NCI-H2196 (cell line): Measurements from ENCODE around the gene AADAT.
"Not testable (repeated sequence)": the region's sequence is repeated elsewhere in the genome, so short reads cannot be mapped to it uniquely, and the experiment has no call there.

Source experiments
- DNase-seq: peaks from one replicate; lab custom pipeline; 2025; ENCODE audit not compliant: unreplicated experiment; lab: John Stamatoyannopoulos, UW

Gene AADAT

DNA sequence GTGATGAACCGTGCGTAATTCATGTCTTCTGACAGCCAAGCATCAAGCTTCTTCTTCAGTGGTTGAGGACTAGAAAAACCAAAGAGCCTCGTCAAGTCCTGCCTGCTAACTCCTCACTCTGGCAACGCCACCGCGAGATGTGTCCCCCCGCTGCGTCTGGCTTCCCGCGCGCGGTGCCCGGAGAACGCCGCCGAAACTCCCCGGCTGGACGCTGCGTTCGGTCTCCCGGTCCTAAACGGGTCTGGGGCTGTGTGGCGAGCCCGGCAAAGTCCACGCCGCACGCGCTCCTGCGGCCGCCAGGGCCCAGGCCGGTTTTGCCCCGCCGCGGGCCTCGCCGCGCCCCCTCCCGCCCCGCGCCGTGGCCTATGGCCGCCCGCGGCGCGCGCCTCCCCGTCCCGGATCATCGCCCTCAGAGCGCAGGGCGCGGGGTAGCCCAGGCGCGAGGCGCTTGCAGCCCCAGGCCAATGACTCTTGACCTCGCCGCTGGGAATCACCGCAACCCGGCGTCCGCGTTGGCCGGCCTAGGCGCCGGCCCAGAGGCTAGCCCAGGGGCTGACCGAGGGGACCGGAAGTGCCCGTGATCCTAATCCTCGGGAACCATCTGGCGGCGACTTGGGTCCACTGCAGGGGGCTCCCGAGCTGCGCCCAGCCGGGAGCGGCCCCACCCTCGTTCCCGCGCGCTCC, at the start of gene AADAT:
TSS of gene AADAT (minus strand) at position 289 of the 684 bp plus-strand sequence. CDS start at position 23, 266 bp downstream.
- peak; percentile 63 for DNase-seq

DNA sequence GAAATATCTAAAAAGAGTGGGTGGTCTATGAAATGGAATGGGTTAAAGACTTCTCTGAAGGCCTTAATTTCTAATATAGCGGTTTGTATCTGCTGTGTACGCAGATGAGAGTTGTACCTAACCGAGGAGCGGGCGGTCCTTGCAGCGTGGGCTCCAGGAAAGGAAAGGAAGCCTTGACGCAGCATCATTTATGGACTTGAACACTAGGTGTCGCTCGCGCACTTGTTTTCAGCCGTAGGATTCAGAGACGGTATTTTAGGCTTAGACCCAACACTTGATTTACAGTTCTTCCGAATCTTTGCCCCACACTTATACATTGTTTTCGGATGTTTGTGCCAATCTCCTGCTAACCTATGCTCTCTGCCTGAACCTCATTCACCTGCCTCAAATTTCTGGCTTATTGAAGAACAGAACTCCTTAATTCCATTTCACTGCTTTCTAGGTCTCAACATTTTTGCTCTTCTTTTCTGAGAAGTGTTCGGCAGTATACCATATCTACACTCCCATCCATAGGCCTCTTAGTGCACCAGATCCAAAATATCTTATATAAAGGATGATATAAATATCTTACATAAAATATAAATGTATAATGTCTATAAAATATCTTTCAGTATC, 48.9 kb upstream of the AADAT start:
- peak; percentile 39 for DNase-seq

DNA sequence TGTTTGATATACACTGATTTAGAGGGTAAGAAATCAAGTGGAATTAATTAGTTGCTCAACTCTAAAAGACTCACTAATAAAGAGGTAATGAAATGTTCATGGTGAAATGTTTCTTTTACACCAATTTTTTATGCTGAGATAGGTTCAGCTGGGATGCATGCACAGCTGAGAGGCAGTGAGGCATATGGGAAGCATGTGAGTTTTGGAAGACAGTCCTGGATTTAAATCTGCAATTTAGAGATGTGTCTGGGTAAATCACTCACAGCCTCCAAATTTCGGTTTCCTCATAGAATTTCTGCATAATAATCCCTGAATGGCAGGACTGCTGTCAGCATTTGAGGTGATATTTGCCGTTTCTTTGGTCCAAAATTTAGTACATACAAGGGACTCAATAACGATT, 48.2 kb upstream of the AADAT start:
- no peak for DNase-seq

DNA sequence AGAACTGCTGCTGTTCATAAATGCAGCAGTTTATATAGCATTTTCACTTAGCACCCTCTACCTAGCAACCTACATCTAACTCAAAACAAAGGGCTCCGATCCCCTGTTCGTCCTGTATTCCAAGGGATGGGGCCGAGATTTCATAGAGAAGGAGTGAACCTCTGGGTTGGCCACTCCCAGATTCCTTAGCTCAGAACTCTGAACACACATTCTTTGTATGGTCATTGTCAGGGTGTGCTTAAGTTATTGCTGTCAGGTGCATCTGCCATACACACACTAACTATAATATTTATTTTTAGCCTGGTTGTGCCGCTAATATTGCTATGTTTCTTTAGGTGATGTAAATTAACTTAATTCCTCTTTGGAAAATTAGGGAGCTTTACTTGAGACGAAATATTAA, 47.7 kb upstream of the AADAT start:
- no peak for DNase-seq

DNA sequence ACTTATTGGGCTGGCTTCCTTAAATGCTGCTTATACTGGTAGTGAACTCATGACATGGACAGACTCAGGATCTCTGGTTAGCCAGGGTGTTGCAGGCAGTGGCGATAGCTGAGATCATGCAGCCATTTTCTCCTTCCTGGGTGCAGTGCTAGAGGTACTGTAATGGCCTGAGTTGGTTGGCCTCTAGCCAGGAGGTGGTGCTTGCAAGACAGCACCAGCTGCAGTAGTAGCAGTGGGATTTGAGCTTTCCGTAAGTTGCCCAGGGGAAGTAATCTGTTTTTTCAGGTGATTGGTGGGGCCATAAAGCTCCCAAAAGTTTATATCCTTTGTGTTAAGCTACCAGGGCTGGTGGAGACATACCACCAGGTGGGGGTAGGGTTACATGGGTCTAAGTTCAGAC, 45.1 kb upstream of the AADAT start:
- no peak for DNase-seq

DNA sequence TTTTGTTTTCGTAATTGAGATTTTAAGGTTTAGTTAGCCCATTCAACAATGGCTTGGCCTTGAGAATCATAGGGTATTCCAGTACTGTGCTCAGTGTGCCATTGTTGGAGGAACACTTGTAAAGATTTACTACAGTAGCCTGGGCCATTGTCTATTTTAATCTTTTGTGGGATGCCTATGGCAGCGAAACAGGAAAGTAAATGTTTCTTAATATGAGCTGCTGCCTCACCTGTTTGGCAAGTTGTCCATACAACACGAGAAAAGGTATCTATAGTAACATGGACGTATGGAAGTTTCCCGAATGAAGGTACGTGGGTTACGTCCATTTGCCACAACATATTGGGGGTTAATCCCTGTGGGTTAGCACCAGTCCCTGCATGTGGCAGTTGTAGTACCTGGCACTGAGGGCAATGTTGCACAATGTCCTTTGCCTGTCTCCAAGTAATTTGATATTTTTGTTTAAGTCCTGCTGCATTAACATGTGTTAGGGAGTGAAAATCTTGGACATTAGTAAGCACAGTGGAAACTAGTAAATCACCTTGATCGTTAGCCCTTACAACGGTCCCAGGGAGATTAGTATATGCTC, 38.6 kb upstream of the AADAT start:
- no peak for DNase-seq

DNA sequence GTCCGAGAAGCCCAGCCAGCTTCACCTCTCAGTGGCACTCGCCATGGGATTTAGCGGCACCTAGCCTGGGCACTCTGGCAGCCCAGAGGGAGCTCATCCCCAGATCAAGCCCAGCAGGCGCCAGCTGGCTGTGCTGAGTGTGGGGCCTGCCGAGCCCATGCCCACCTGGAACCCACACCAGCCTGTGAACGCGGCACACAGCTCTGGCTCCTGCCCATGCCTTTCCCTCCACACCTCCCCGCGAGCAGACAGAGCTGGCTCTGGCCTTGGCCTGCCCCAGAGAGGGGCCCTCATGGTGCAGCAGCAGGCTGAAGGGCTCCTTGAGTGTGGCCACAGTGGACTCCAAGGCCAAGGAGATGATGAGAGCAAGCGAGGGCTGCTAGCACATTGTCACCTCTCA, 38.0 kb upstream of the AADAT start:
- no peak for DNase-seq

DNA sequence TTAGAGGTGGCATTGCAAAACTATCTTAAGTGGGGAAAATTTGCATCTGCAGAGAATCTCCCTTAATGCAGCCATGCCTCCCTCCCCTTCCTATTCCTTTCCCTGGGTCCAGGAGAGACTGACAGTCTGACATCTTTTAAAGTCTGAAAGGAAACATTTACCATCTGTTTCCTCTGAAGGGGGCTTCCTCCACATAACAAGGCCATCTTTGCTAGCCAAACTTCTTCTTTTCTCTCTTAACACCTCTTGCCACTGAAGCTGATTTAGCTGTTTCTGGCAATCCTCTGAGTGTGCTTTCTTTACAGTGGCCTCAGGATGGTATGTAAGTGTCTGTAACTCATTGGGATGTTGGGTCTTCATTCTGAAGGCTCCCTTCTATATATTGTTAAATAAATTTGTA, 34.6 kb upstream of the AADAT start:
- no peak for DNase-seq

DNA sequence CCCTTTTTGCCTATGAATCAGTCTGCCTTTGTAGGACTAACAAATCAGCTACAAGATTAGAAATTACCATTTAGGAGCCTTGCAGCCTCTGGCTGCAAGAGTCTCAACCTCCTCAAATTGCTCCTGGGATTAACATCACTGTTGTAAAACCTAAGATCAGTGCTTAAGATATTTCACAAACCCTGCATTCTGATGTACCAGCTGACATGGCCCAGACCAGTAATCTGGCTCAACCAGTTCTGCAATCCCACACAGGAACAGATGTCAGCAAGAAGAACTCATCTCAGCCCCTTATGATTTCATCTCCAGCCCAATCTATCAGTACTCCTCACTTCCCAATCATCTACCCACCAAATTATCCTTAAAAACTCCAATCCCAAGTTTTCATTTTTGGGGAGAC, 32.5 kb upstream of the AADAT start:
- no peak for DNase-seq

DNA sequence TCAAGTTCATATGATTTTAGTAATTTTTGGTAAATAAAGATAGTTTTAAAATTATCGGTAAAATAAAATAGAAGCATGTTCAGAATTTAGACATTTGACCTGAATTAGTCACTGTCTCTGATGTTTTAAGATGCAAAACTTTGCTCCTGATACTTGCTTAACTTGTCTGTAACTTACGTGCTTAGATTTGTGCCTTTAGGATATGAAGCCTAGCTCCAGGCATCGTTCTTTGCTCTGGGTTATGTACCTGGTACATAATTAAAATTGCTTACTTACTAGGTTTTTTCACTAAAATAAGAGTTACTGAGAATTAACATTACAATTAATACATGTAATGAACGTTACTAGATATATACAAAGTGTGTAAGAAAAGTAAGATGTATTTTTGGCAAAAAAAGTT, 24.9 kb upstream of the AADAT start:
- no peak for DNase-seq

DNA sequence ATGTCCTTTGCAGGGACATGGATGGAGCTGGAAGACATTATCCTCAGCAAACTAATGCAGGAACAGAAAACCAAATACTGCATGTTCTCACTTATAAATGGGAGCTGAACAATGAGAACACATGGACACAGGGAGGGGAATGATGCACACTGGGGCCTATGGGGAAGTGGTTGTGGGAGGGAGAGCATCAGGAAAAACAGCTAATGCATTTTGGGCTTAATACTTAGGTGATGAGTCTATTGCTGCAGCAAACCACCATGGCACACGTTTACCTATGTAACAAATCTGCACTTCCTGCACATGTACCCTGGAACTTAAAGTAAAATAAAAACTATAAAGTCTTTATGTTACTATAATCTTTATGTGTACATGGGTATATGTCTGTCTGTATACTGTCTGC, 24.4 kb upstream of the AADAT start:
- DNase-seq = not testable (repeated sequence)

DNA sequence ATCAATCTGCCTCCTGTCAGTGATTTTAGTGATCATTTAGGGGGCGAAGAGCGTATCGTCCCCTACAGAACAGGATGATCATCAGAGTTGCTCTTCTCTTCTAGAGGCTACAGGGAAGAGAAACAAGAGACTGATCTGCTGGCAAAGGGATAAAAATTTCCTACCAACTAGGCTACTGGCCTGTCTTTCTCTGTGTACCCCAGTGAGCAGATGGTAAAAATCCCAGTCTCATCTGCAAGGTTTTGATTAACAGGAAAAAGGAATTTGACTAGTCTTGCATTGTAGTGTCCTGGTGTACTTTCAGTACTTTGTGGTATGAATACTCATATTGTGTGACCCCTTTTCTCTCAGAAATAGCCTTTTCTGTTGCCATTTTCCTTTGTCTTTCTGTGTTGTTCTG, 21.8 kb upstream of the AADAT start:
- no peak for DNase-seq

DNA sequence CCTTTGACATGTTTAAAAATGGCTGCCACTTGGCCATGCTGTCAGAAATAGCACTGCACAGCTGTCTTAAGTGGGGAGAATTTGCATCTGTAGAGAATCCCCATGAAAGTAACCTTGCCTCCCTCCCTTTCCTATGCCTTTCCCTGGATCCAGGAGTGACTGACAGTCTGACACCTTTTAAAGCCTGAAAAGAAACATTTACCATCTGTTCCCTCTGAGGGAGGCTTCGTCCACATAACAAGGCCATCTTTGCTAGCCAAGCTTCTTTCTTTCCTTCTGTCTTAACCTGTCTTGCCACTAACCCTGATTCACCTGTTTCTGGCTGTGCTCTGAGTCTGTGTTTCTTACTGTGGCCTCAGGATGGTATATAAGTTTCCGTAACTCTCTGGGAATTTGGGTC, 21.3 kb upstream of the AADAT start:
- DNase-seq = no peak

DNA sequence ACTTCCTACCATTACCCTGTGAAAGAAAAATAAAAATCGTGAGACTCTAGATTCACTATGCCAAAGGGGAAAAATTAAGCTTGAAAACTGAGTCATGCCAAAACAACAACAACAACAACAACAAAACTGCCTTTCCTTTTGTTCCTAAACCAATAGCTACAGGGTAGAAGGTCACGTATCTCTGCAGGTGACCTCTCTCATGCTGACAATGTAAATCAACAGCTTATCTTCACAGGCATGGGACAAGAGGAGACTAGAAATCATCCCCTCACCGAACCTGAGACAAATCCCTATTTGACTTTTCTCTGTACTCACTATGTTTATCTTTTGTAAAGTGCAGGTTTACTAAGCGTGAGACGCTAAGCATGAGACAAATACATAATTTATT, 20.5 kb upstream of the AADAT start:
- no peak for DNase-seq

DNA sequence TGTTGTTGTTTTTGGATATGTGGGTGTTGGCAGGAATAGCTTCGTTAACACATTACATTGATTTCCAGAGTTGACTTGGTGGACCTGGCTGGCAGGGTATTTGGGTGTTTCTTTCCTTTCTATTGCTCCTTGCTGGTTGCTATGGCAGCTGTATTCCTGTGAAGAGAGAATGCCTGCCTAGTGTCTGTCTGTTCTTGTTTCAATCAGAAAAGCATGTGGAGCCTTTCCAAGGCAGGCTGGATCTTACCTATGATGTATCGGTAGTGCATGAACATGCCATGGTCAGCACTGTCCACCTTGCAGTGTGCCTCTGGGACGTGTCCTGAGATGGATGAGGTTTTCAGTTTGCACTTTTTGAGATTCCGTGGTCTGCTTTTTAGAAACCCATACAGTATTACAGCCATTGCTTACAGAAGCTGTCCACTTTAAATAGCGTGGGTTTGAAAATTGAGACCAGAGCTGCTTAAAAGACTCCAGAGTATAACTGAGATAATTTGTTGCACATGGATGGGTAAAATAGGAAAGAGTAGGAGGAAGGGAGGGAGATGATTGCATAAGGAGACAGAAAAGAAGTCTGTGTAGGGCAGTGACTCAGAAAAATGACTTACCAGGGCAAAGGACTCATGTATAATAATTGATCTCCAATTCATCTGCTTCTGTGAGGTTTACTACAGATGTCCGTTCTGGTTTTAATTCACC, 20.0 kb upstream of the AADAT start:
- DNase-seq = no peak

DNA sequence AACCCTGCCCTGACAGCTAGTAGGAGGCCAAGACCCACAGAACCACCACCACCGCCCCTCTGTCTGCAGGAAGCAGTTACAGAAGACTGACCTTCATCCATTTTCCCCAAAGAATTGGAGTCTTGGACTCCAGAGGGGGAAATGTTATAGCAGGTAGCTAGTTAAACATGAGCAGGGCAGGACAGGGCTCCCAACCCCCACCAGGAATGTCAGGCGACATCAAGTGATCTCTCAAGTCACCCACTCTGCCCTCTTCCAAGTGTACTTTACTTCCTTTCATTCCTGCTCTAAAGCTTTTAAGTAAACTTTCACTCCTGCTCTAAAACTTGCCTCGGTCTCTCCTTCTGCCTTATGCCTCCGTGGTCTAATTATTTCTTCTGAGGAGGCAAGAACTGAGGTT, 17.1 kb upstream of the AADAT start:
- no peak for DNase-seq

DNA sequence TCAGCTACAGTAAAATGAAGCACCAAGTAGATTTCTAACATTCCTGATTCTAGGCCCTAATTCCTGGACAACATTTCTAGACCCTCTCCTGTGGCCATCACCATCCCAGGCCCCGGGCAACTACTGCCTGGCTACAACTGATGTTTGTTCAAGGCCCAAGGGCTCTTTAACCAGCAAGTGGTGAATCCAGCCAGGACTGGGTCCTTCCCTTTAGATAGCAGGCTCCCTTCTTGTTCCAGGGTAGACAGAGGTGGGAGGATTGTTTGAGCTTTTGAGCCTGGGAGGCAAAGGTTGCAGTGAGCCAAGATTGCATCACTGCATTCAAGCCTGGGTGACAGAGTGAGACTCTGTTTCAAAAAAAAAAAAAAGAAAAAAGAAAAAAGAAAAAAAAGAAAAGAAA, 12.7 kb upstream of the AADAT start:
- no peak for DNase-seq

DNA sequence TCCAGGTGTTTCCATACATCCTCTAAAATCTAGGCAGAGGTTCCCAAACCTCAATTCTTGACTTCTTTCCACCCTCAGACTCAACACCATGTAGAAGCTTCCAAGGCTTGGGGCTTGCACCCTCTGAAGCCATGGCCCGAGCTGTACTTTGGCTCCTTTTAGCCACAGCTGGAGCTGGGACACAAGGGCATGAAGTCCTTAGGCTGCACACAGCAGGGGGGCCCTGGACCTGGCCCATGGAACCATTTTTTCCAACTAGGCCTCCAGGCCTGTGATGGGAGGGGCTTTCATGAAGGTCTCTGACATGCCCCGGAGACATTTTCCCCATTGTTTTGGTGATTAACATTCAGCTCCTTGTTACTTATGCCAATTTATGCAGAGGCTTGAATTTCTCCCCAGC, 8.4 kb upstream of the AADAT start:
- not testable (repeated sequence) for DNase-seq

DNA sequence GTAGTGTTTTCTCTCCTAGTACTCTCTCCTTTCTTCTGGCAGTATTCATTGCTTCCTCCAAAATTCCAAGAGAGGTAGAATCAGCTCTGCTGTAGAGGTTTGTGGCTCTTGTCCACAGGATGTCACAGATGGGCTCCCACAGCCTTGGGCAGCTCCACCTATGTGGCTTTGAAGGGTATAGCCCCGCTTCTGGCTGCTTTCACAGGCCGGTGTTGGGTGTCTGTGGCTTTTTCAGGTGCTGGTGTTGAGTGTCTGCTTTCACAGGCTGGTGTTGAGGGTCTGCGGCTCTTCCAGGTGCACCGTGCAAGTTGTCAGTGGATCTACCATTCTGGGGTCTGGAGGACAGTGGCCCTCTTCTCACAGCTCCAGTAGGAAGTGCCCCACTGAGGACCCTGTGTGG, 7.9 kb upstream of the AADAT start:
- no peak for DNase-seq

DNA sequence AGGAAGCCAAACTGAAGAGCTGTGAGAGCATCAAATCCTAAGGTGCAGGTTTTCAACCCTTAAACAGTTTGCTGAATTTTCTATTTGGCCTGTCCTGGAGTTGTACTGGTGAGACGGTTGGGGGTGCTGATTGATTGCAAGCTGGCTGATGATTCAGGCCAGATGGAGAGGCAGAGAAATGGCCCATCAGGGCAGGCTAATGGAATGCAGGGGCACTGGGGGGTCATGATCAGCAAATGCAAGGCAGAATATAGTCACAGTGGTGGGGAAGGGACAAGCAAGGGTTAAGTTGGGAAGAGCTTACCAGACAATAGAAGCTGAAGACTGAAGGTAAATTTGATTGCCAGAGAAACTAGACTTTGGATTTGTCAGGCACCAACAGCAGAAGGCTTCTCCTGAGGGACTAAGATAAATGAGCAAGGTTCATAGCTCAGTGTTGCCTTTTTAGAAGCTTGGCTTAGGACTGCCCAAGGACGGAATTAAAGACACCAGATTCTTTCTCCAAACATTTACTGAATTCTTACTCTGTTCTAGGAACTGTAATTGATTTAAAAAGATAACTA, 4.3 kb upstream of the AADAT start:
- DNase-seq = no peak

DNA sequence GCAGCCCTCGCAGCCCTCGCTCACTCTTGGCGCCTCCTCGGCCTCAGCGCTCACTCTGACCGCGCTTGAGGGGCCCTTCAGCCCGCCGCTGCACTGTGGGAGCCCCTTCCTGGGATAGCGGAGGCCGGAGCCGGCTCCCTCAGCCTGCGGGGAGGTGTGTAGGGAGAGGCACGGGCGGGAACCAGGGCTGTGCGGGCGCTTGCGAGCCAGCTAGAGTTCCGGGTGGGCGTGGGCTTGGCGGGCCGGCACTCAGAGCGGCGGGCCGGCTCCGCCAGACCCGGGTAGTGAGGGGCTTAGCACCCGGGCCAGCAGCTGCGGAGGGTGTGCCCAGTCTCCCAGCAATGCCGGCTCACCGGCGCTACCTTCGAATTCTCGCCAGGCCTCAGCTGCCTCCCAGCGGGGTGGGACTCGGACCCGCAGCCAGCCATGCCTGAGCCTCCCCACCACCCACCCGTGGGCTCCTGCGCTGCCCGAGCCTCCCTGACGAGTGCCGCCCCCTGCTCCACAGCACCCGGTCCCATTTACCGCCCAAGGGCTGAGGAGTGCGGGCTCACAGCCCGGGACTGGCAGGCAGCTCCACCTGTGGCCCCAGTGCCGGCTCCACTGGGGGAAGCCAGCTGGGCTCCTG, 1.4 kb upstream of the AADAT start:
- DNase-seq = no peak
